ENCODE results near the gene UBE2L5. TPM values are rescaled to one million over a fixed set of nuclear protein-coding genes. Genes with fewer than 3 reads are reported as not detected.

UBE2L5 gene
- total RNA-seq, 1 donor from 2014 or later: not detected

DNA sequence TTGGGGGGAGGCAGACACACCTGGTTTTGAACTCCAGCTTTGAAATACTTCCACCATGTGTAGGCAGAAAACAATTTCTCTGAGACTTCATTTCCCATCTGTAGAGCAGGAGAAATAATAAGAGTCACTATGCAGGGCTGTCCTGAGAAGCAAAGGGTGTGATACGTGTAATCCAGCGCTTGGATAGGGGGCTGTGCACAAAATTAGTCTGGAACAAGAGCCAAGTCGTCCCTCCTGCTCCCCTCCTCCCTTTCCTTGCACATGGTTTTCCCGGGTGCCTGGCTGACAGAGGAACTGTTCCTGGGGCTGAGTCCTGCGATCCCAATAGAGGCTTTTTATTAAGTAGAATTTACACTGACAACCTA lies 29.6 kb upstream of the UBE2L5 start:
- no peak for DNase-seq (ENCODE audit: extremely low spot score, unreplicated experiment)
- Mint-ChIP-seq H3K27ac (no peak overlapping the region), H3K4me1 (ENCODE audit: unreplicated experiment) (peaks cover 33% of the 10 kb centered on the region), H3K9me3 (no peaks in the 10 kb centered on the region), H3K27me3 (peaks cover 22% of the 10 kb centered on the region), H3K4me3 (no peak overlapping the region), H3K36me3 (no peaks in the 10 kb centered on the region)
- TF ChIP-seq, protein P1, sequence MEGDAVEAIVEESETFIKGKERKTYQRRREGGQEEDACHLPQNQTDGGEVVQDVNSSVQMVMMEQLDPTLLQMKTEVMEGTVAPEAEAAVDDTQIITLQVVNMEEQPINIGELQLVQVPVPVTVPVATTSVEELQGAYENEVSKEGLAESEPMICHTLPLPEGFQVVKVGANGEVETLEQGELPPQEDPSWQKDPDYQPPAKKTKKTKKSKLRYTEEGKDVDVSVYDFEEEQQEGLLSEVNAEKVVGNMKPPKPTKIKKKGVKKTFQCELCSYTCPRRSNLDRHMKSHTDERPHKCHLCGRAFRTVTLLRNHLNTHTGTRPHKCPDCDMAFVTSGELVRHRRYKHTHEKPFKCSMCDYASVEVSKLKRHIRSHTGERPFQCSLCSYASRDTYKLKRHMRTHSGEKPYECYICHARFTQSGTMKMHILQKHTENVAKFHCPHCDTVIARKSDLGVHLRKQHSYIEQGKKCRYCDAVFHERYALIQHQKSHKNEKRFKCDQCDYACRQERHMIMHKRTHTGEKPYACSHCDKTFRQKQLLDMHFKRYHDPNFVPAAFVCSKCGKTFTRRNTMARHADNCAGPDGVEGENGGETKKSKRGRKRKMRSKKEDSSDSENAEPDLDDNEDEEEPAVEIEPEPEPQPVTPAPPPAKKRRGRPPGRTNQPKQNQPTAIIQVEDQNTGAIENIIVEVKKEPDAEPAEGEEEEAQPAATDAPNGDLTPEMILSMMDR (conservative IDR thresholded peaks at IDR 0.05): no peak

DNA sequence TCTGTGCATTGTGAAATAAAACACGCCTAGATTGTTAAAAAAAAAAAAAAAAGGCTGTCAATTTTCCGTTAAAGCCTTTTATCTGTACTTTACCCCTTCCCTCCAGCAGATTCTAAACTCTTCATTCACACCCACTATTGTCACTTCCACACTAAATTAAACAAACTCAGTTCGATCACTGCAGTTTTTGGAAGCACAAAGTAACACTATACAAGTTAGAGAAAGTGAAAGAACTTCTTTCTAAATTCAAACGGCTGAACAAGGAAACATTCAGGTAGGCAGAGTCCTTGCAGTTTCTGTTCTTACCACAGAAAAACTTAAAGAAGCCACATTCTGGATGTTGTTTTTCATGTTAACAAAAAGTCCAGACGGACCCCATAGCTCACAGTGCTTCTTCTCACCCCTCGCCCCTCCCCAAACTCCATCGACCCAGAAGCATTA lies 27.5 kb upstream of the UBE2L5 start:
- TF ChIP-seq, protein P1 (conservative IDR thresholded peaks at IDR 0.05): no peak
- H3K27ac Mint-ChIP-seq: peak overlapping the region; percentile 96
- peaks cover 23% of the 10 kb centered on the region for H3K4me1 Mint-ChIP-seq (ENCODE audit: unreplicated experiment)
- H3K36me3 Mint-ChIP-seq: no peaks in the 10 kb centered on the region
- H3K9me3 Mint-ChIP-seq: no peaks in the 10 kb centered on the region
- H3K4me3 Mint-ChIP-seq: peak overlapping the region; percentile 95
- peaks cover 20% of the 10 kb centered on the region for H3K27me3 Mint-ChIP-seq
- no peak for DNase-seq (ENCODE audit: extremely low spot score, unreplicated experiment)

DNA sequence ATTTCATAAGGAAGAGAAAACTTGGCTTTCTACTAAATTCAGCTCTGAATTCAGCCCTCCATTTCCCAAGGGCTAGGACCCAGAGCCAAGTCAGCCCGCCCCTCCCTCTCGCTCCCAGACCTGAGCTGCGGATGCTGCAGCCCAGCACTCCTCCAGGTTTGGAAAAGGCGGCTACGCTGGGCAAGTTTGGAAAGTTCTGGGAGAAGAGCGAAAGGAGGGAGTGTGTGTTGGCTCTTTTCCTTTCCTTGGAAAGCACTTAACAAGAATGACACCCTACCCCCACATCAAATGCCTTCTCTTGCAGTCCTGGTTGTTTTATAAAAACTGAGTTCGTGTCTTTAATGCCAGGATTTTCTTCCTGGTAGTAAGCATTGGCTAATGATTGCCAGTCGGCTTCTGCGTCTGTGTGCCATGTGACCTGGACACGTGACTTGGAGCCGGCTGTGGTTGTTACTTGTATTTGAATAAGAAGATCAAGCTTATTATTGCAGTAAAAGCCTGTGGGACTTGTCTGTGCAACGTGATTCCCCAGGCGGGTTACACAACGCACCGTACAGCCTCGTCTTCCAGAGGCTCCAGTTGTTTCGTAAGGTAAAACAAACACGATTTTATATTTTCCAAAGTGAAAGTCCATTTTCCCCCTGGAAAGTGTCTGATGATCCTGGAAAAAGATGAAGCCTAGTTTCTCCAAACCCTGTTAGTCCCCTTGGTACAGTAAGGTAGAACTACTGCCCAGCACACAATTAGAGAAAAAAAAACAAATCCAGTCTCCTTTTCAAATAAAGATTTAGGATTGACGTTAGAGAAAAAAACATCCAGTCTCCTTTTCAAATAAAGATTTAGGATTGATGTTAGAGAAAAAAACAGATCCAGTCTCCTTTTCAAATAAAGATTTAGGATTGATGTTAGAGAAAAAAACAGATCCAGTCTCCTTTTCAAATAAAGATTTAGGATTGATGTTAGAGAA lies 26.8 kb upstream of the UBE2L5 start:
- H3K27me3 Mint-ChIP-seq: peaks cover 20% of the 10 kb centered on the region
- DNase-seq (ENCODE audit: extremely low spot score, unreplicated experiment): no peak
- peaks cover 22% of the 10 kb centered on the region for H3K4me1 Mint-ChIP-seq (ENCODE audit: unreplicated experiment)
- peak overlapping the region; percentile 96 for H3K27ac Mint-ChIP-seq
- TF ChIP-seq, protein P1 (conservative IDR thresholded peaks at IDR 0.05): peak; percentile 20
- H3K36me3 Mint-ChIP-seq: no peaks in the 10 kb centered on the region
- H3K9me3 Mint-ChIP-seq: no peaks in the 10 kb centered on the region
- peak overlapping the region; percentile 95 for H3K4me3 Mint-ChIP-seq

DNA sequence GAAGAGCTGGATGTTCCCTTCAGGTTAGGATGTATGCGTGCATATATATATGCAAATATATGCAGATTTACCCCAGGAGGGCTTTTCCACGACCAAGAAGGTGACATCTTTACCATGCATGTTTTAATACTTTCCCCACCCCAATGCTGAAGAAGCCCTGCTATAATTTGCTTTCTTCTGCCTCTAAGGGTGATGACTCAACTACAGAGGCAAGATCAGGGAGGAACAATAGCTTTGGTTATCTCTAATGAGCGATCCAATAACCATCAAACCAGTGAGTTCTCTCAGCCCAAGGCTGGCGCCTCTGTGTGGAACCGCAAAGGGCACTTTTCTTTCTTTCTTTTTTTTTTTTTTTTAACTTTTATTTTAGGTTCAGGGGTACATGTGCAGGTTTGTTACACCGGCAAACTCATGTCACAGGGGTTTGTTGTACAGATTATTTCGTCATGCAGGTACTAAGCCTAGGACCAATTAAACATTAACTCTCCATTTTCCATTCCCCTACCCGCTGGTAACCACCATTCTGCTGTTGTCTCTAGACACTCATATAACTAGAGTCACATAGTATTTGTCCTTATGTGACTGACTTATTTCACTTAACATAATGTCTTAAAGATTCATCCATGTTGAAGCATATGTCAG lies 25.7 kb upstream of the UBE2L5 start:
- Mint-ChIP-seq H3K4me3 (no peak overlapping the region), H3K9me3 (no peaks in the 10 kb centered on the region), H3K27me3 (peaks cover 20% of the 10 kb centered on the region), H3K27ac (no peak overlapping the region), H3K4me1 (ENCODE audit: unreplicated experiment) (peaks cover 25% of the 10 kb centered on the region), H3K36me3 (no peaks in the 10 kb centered on the region)
- DNase-seq (ENCODE audit: extremely low spot score, unreplicated experiment): no peak
- TF ChIP-seq, protein P1 (conservative IDR thresholded peaks at IDR 0.05): no peak

DNA sequence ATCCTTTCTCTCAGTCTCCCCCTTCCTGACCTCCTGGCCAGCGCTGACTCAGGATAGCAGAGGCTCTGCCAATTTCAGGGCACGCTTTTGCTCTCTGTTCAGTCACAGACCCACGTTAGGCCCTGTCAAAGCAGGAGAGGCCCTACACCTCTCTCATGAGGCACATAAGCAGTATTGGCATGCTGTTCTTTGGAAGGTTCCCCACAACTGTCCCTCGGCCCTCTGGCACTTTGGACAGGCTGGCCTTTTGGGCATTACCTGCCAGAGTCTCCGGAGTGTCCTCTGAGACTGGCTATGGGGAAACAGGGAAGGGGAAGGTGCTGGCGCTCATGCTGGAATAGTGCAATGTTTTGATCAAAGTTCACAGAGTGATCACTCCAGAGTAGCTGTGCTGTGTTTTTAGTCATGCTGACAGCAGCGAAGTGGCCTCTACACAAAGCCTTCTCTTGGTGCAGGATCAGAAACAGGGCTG lies 23.7 kb upstream of the UBE2L5 start:
- Mint-ChIP-seq H3K4me1 (ENCODE audit: unreplicated experiment) (peaks cover 18% of the 10 kb centered on the region), H3K4me3 (no peak overlapping the region), H3K36me3 (no peaks in the 10 kb centered on the region)

More for the DNA sequence above, 23.7 kb upstream of the UBE2L5 start:
- Mint-ChIP-seq H3K27me3 (peaks cover 7% of the 10 kb centered on the region), H3K9me3 (no peaks in the 10 kb centered on the region), H3K27ac (no peak overlapping the region)
- no peak for DNase-seq (ENCODE audit: extremely low spot score, unreplicated experiment)
- TF ChIP-seq, protein P1 (conservative IDR thresholded peaks at IDR 0.05): no peak
